Heart right ventricle (tissue), 16 donors: Measurements from ENCODE around the gene SV2B. TPM values are rescaled to one million over a fixed set of nuclear protein-coding genes. Genes with fewer than 3 reads are reported as not detected.

Experiments used
- ATAC-seq, 8 donors: fragments of 200-7000 bp; cut with Tn5 transposase; one replicate each; pipeline ENCODE4 v1.9.1; 2020; ENCODE audit warnings: mild to moderate bottlenecking in 8 of 8, moderate library complexity in 8 of 8, moderate number of reproducible peaks in 1 of 8
- DNase-seq, 2 donors: peaks; one replicate each; pipeline ENCODE4 v3.0.0-alpha.2; 2020
- H3K27ac ChIP-seq, 10 donors: fragments of 200-600 bp; sonication (generic) in 2 of 10; one replicate each; pipeline versions ENCODE4 v1.5.0 to v1.8.0; 2020 to 2022; ENCODE audit warnings: mild to moderate bottlenecking in 3 of 10
- H3K27me3 ChIP-seq, 7 donors: fragments of 200-600 bp; one replicate each; pipeline ENCODE4 v1.8.0; 2021 to 2022; ENCODE audit warnings: mild to moderate bottlenecking in 2 of 7
- H3K36me3 ChIP-seq, 9 donors: fragments of 200-600 bp; sonication (generic) in 1 of 9; one replicate each; pipeline versions ENCODE4 v1.5.0 to v1.8.0; 2020 to 2022; ENCODE audit warnings: mild to moderate bottlenecking in 2 of 9
- H3K4me1 ChIP-seq, 9 donors: fragments of 200-600 bp; sonication (generic) in 1 of 9; one replicate each; pipeline versions ENCODE4 v1.5.0 to v1.8.0; 2020 to 2022; ENCODE audit warnings: mild to moderate bottlenecking in 4 of 9
- H3K4me3 ChIP-seq, 10 donors: fragments of 200-600 bp; sonication (generic) in 2 of 10; one replicate each; pipeline versions ENCODE4 v1.5.0 to v1.8.0; 2020 to 2022; ENCODE audit warnings: mild to moderate bottlenecking in 7 of 10, moderate library complexity in 2 of 10
- H3K9me3 ChIP-seq, 11 donors: fragments of 200-600 bp in 10 of 11; sonication (generic) in 2 of 11; one replicate each; pipeline versions ENCODE4 v1.5.0 to v1.8.0; 2013 to 2022; ENCODE audit warnings: mild to moderate bottlenecking in 2 of 11, control low read depth in 1 of 11, moderate library complexity in 1 of 11
- CTCF ChIP-seq, 9 donors: fragments of 200-600 bp; sonication (generic) in 2 of 9; IDR thresholded peaks; one replicate each; pipeline versions ENCODE4 v1.5.0 to v1.8.0; 2021 to 2022; ENCODE audit warnings: antibody characterized with exemption in 9 of 9, mild to moderate bottlenecking in 5 of 9, moderate library complexity in 1 of 9
- WGBS, 2 donors: extraction: QIAGEN DNeasy Blood & Tissue Kit; methylation state at CpG; one replicate each; pipeline ENCODE4 v1.1.7; 2013; ENCODE audit warnings: inconsistent platforms in 1 of 2; 5-methylcytosine and 5-hydroxymethylcytosine counted together
- intact Hi-C, 10 donors: fragments of 100-400 bp; cut with DNase I; formaldehyde crosslinking; loops; one replicate each; pipeline versions ENCODE4 v1.11.1 to v1.14.2; 2022
- polyA plus RNA-seq, 2 donors: library from polyadenylated mRNA; stranded (reverse); fragments of 200-250 nt; gene quantifications; one replicate each; pipeline ENCODE4 v1.2.3, GENCODE V29; 2013
- total RNA-seq, 10 donors: library from RNA; stranded (reverse); fragmentation: NEBNext Ultra II Directional in 3 of 10; extraction: Animal tissue kit (Norgen Biotek cat#: 25700) in 3 of 10; gene quantifications; one replicate each; pipeline versions ENCODE4 v1.2.1 to v1.2.4, GENCODE V29; 2021 to 2023
- donor health status: Arrhythmogenic right ventricular cardiomyopathy.
- donor health status: ischemic (EF 13 %, LVEDD 7.1; RV severe dilation, severe dysfunction).
- donor health status: healthy with polysubstance abuse.
- donor health status: DM: no; HTN: yes; CAD: no.
- donor health status: DM: no; HTN: no; CAD: no.
- donor health status: ischemic (EF 25% LVEDD 6.9; RV normal size, moderate dysfunction).
- donor health status: ischemic (EF 25% LVEDD 5.7; RV mildly dilated, moderate dysfunction).
- donor health status: healthy.
- donor health status: DM: yes; HTN: yes; CAD: no.
- donor health status: Ischemic cardiomyopathy.
- donor health status: ischemic (EF 35%, LVEDD 5.7; RV mildly dilated, moderate dysfunction).
- donor health status: nonischemic (EF 11% LVEDD 7.7; RV severe dilation, severe dysfunction).
- donor health status: DM: yes; HTN: yes; CAD: no.
- donor health status: PGD.
- donor health status: ischemic (EF 29% LVEDD 5.4; RV normal size, mild dysfunction).
- donor health status: nonischemic (EF 23%, LVEDD 6.1; RV moderate dilation, normal function).

SV2B gene
- total and polyA plus RNA-seq, 12 donors: 0.29 to 15.7 (median 1.5) TPM

- Histone ChIP-seq H3K4me1 (no peaks in the 10 kb centered on the region), H3K9me3 (no peaks in the 10 kb centered on the region), H3K36me3 (no peaks in the 10 kb centered on the region), H3K4me3 (no peak overlapping the region), H3K27me3 (peaks cover 0 to 22% (median 0%) of the 10 kb centered on the region in 7 donors), H3K27ac (no peak overlapping the region)
- ATAC-seq: no peak
- intact Hi-C loops: no loop called here
- WGBS, 2 donors: 90 to 95% methylated on average over 2 of the region's 2 CpGs
- DNase-seq: no peak
- TF ChIP-seq CTCF (IDR thresholded peaks at IDR 0.05): no peak
Observed at GRCh38 chr15:91184441-91184840, 84.4 kb downstream of the SV2B start.

GRCh38 chr15:91186904-91187656 lies 87.0 kb downstream of the SV2B start:
- H3K9me3 ChIP-seq: no peaks in the 10 kb centered on the region
- H3K4me3 ChIP-seq: no peak overlapping the region
- no peaks in the 10 kb centered on the region for H3K4me1 ChIP-seq
- ATAC-seq (no peak), DNase-seq (no peak)
- TF ChIP-seq CTCF (IDR thresholded peaks at IDR 0.05): no peak
- no peak overlapping the region for H3K27ac ChIP-seq
- 51 to 63% methylated on average over 6 of the region's 6 CpGs for WGBS, 2 donors
- no peaks in the 10 kb centered on the region for H3K36me3 ChIP-seq
- H3K27me3 ChIP-seq: peaks cover 0 to 16% (median 0%) of the 10 kb centered on the region in 7 donors
- intact Hi-C loops: no loop called here

GRCh38 chr15:91192285-91192684 lies 92.2 kb downstream of the SV2B start:
- H3K27ac ChIP-seq: no peak overlapping the region
- H3K27me3 ChIP-seq: peaks cover 0 to 4% (median 0%) of the 10 kb centered on the region in 7 donors
- 83 to 85% methylated on average over 1 of the region's 1 CpG for WGBS, 2 donors
- H3K36me3 ChIP-seq: no peaks in the 10 kb centered on the region
- no peak for ATAC-seq
- no peak overlapping the region for H3K4me3 ChIP-seq
- no peaks in the 10 kb centered on the region for H3K9me3 ChIP-seq
- intact Hi-C loops: loop anchor here in 1 of 10 donors (10.0 kb wide), 1 partner anchor 47 kb away; no protein-coding TSS in a partner anchor
- no peaks in the 10 kb centered on the region for H3K4me1 ChIP-seq
- no peak for DNase-seq
- TF ChIP-seq CTCF (IDR thresholded peaks at IDR 0.05): no peak

GRCh38 chr15:91192690-91193377 lies 92.8 kb downstream of the SV2B start:
- peaks cover 0 to 2% (median 0%) of the 10 kb centered on the region in 9 donors for H3K4me1 ChIP-seq
- no peaks in the 10 kb centered on the region for H3K9me3 ChIP-seq
- H3K27me3 ChIP-seq: peaks cover 0 to 4% (median 0%) of the 10 kb centered on the region in 7 donors
- H3K27ac ChIP-seq: no peak overlapping the region
- intact Hi-C loops: loop anchor here in 1 of 10 donors (10.0 kb wide), 1 partner anchor 48 kb away; no protein-coding TSS in a partner anchor
- ATAC-seq (no peak), DNase-seq (no peak)
- no peaks in the 10 kb centered on the region for H3K36me3 ChIP-seq
- no peak overlapping the region for H3K4me3 ChIP-seq
- TF ChIP-seq CTCF (IDR thresholded peaks at IDR 0.05): no peak
- 81 to 84% methylated on average over 11 of the region's 11 CpGs for WGBS, 2 donors
